Prostate gland (tissue), 2 donors: ENCODE results near the gene TSKS. TPM values are rescaled to one million over a fixed set of nuclear protein-coding genes. Genes with fewer than 3 reads are reported as not detected.

Experiments
- DNase-seq: peaks from one replicate; pipeline ENCODE4 v3.0.0-alpha.2; 2019; ENCODE audit warnings: low spot score
- H3K27ac ChIP-seq, 2 donors: fragments of 200-600 bp; sonication (generic); 2 replicates each; pipeline ENCODE4 v1.5.1; 2017 to 2019
- H3K27me3 ChIP-seq: fragments of 200-600 bp; sonication (generic); replicated peaks from 2 replicates; pipeline ENCODE4 v1.5.1; 2019; ENCODE audit not compliant: insufficient read depth
- H3K36me3 ChIP-seq, 2 donors: fragments of 200-600 bp; sonication (generic); 1 replicate in 1 of 2; 2 replicates in 1 of 2; pipeline versions ENCODE4 v1.5.1 to v1.8.1; 2017 to 2019
- H3K4me1 ChIP-seq: fragments of 200-600 bp; sonication (generic); replicated peaks from 2 replicates; pipeline ENCODE4 v1.5.1; 2019
- H3K4me3 ChIP-seq, 2 donors: fragments of 200-600 bp; sonication (generic); 2 replicates each; pipeline ENCODE4 v1.5.1; 2017 to 2019
- H3K9me3 ChIP-seq: fragments of 200-600 bp; sonication (generic); 2 replicates; pipeline ENCODE4 v1.5.1; 2017
- CTCF ChIP-seq, 4 experiments: fragments of 200-600 bp in 2 of 4; fragments of 450-650 bp in 2 of 4; sonication (generic) in 2 of 4; IDR thresholded peaks; 1 replicate in 3 of 4; 2 replicates in 1 of 4; pipeline ENCODE4 v1.5.1; 2016 to 2019; ENCODE audit warnings: antibody characterized with exemption in 4 of 4, mild to moderate bottlenecking in 2 of 4, moderate library complexity in 2 of 4
- POLR2A ChIP-seq: fragments of 450-650 bp; IDR thresholded peaks from one replicate; pipeline ENCODE4 v1.6.1; 2016; ENCODE audit warnings: antibody characterized with exemption, mild to moderate bottlenecking
- POLR2AphosphoS5 ChIP-seq: sonication (generic); formaldehyde crosslinking; IDR thresholded peaks from one replicate; pipeline ENCODE4 v1.6.1; 2017; ENCODE audit warnings: antibody characterized with exemption
- WGBS: methylation state at CpG from one replicate; pipeline ENCODE4 v1.1.5; 2018; 5-methylcytosine and 5-hydroxymethylcytosine counted together
- intact Hi-C: fragments of 100-400 bp; cut with DNase I; formaldehyde crosslinking; loops from one replicate; pipeline ENCODE4 v1.14.2; 2022
- total RNA-seq, 2 donors: library from RNA; depleted of rRNA; stranded (reverse); fragments of >200 nt; gene quantifications; one replicate each; pipeline ENCODE4 v1.1.0, GENCODE V29; 2016

TSKS gene
- total RNA-seq: 10 to 100 TPM in 1 of 2 donors, not detected in 1; 10.6 TPM

- Histone ChIP-seq H3K9me3 (no peaks in the 10 kb centered on the region), H3K4me1 (peaks cover 8% of the 10 kb centered on the region), H3K27me3 (no peaks in the 10 kb centered on the region), H3K27ac (no peak within 1 kb of the TSS), H3K4me3 (no peak within 1 kb of the TSS), H3K36me3 (no peaks in the 10 kb centered on the region)
- TF ChIP-seq CTCF (IDR thresholded peaks at IDR 0.05): no peak
- TF ChIP-seq POLR2AphosphoS5: no peak
- no peak for TF ChIP-seq POLR2A
- no peak for DNase-seq
- 70% methylated on average over 6 of the region's 6 CpGs for WGBS
- intact Hi-C loops: no loop called here
Observed at GRCh38 chr19:49763230-49763629, at the start of gene TSKS. TSKS (minus strand) TSS chr19:49763306; CDS start chr19:49763247, 59 bp downstream.

GRCh38 chr19:49812452-49812996, 49.4 kb upstream of the TSKS start:
- H3K27me3 ChIP-seq: no peaks in the 10 kb centered on the region
- WGBS: 38% methylated on average over 11 of the region's 11 CpGs
- H3K4me3 ChIP-seq: peak overlapping the region; percentile 48 to 56
- peak overlapping the region; percentile 82 to 87 for H3K27ac ChIP-seq
- intact Hi-C loops: no loop called here
- H3K9me3 ChIP-seq: no peaks in the 10 kb centered on the region
- TF ChIP-seq CTCF (IDR thresholded peaks at IDR 0.05): no peak
- TF ChIP-seq POLR2AphosphoS5: no peak
- no peak for TF ChIP-seq POLR2A
- peaks cover 6% of the 10 kb centered on the region for H3K4me1 ChIP-seq
- H3K36me3 ChIP-seq: no peaks in the 10 kb centered on the region
- DNase-seq: no peak

GRCh38 chr19:49811328-49811727, 48.2 kb upstream of the TSKS start:
- no peak for DNase-seq
- H3K27me3 ChIP-seq: no peaks in the 10 kb centered on the region
- H3K9me3 ChIP-seq: no peaks in the 10 kb centered on the region
- H3K4me1 ChIP-seq: peaks cover 6% of the 10 kb centered on the region
- intact Hi-C loops: no loop called here
- H3K36me3 ChIP-seq: no peaks in the 10 kb centered on the region
- no peak overlapping the region for H3K4me3 ChIP-seq
- no peak overlapping the region for H3K27ac ChIP-seq
- TF ChIP-seq POLR2AphosphoS5: no peak
- TF ChIP-seq CTCF (IDR thresholded peaks at IDR 0.05): no peak
- no peak for TF ChIP-seq POLR2A
- 94% methylated on average over 6 of the region's 6 CpGs for WGBS

GRCh38 chr19:49809941-49810389, 46.9 kb upstream of the TSKS start:
- peak; percentile 41 for TF ChIP-seq POLR2AphosphoS5
- no peak for TF ChIP-seq CTCF (IDR thresholded peaks at IDR 0.05)
- TF ChIP-seq POLR2A: peak; percentile 31
- H3K27ac ChIP-seq: peak overlapping the region; percentile 80 to 81
- peaks cover 6% of the 10 kb centered on the region for H3K4me1 ChIP-seq
- H3K9me3 ChIP-seq: no peaks in the 10 kb centered on the region
- no peak for DNase-seq
- H3K4me3 ChIP-seq: peak overlapping the region in 1 of 2 donors; percentile 48
- no peaks in the 10 kb centered on the region for H3K36me3 ChIP-seq
- 90% methylated on average over 5 of the region's 5 CpGs for WGBS
- intact Hi-C loops: loop anchor here (2.0 kb wide), 1 partner anchor 43 kb away; the partner anchor contains the start of gene AP2A1
- no peaks in the 10 kb centered on the region for H3K27me3 ChIP-seq
